Heart right ventricle (tissue), 16 donors: ENCODE results near the gene TSHZ1. TPM values are rescaled to one million over a fixed set of nuclear protein-coding genes. Genes with fewer than 3 reads are reported as not detected.

Source experiments
- ATAC-seq, 8 donors: fragments of 200-7000 bp; cut with Tn5 transposase; one replicate each; pipeline ENCODE4 v1.9.1; 2020; ENCODE audit warnings: mild to moderate bottlenecking in 8 of 8, moderate library complexity in 8 of 8, moderate number of reproducible peaks in 1 of 8
- DNase-seq, 2 donors: peaks; one replicate each; pipeline ENCODE4 v3.0.0-alpha.2; 2020
- H3K27ac ChIP-seq, 10 donors: fragments of 200-600 bp; sonication (generic) in 2 of 10; one replicate each; pipeline versions ENCODE4 v1.5.0 to v1.8.0; 2020 to 2022; ENCODE audit warnings: mild to moderate bottlenecking in 3 of 10
- H3K27me3 ChIP-seq, 7 donors: fragments of 200-600 bp; one replicate each; pipeline ENCODE4 v1.8.0; 2021 to 2022; ENCODE audit warnings: mild to moderate bottlenecking in 2 of 7
- H3K36me3 ChIP-seq, 9 donors: fragments of 200-600 bp; sonication (generic) in 1 of 9; one replicate each; pipeline versions ENCODE4 v1.5.0 to v1.8.0; 2020 to 2022; ENCODE audit warnings: mild to moderate bottlenecking in 2 of 9
- H3K4me1 ChIP-seq, 9 donors: fragments of 200-600 bp; sonication (generic) in 1 of 9; one replicate each; pipeline versions ENCODE4 v1.5.0 to v1.8.0; 2020 to 2022; ENCODE audit warnings: mild to moderate bottlenecking in 4 of 9
- H3K4me3 ChIP-seq, 10 donors: fragments of 200-600 bp; sonication (generic) in 2 of 10; one replicate each; pipeline versions ENCODE4 v1.5.0 to v1.8.0; 2020 to 2022; ENCODE audit warnings: mild to moderate bottlenecking in 7 of 10, moderate library complexity in 2 of 10
- H3K9me3 ChIP-seq, 11 donors: fragments of 200-600 bp in 10 of 11; sonication (generic) in 2 of 11; one replicate each; pipeline versions ENCODE4 v1.5.0 to v1.8.0; 2013 to 2022; ENCODE audit warnings: mild to moderate bottlenecking in 2 of 11, control low read depth in 1 of 11, moderate library complexity in 1 of 11
- CTCF ChIP-seq, 9 donors: fragments of 200-600 bp; sonication (generic) in 2 of 9; IDR thresholded peaks; one replicate each; pipeline versions ENCODE4 v1.5.0 to v1.8.0; 2021 to 2022; ENCODE audit warnings: antibody characterized with exemption in 9 of 9, mild to moderate bottlenecking in 5 of 9, moderate library complexity in 1 of 9
- WGBS, 2 donors: extraction: QIAGEN DNeasy Blood & Tissue Kit; methylation state at CpG; one replicate each; pipeline ENCODE4 v1.1.7; 2013; ENCODE audit warnings: inconsistent platforms in 1 of 2; 5-methylcytosine and 5-hydroxymethylcytosine counted together
- intact Hi-C, 10 donors: fragments of 100-400 bp; cut with DNase I; formaldehyde crosslinking; loops; one replicate each; pipeline versions ENCODE4 v1.11.1 to v1.14.2; 2022
- polyA plus RNA-seq, 2 donors: library from polyadenylated mRNA; stranded (reverse); fragments of 200-250 nt; gene quantifications; one replicate each; pipeline ENCODE4 v1.2.3, GENCODE V29; 2013
- total RNA-seq, 10 donors: library from RNA; stranded (reverse); fragmentation: NEBNext Ultra II Directional in 3 of 10; extraction: Animal tissue kit (Norgen Biotek cat#: 25700) in 3 of 10; gene quantifications; one replicate each; pipeline versions ENCODE4 v1.2.1 to v1.2.4, GENCODE V29; 2021 to 2023
- donor health status: Arrhythmogenic right ventricular cardiomyopathy.
- donor health status: ischemic (EF 13 %, LVEDD 7.1; RV severe dilation, severe dysfunction).
- donor health status: healthy with polysubstance abuse.
- donor health status: DM: no; HTN: yes; CAD: no.
- donor health status: DM: no; HTN: no; CAD: no.
- donor health status: ischemic (EF 25% LVEDD 6.9; RV normal size, moderate dysfunction).
- donor health status: ischemic (EF 25% LVEDD 5.7; RV mildly dilated, moderate dysfunction).
- donor health status: healthy.
- donor health status: DM: yes; HTN: yes; CAD: no.
- donor health status: Ischemic cardiomyopathy.
- donor health status: ischemic (EF 35%, LVEDD 5.7; RV mildly dilated, moderate dysfunction).
- donor health status: nonischemic (EF 11% LVEDD 7.7; RV severe dilation, severe dysfunction).
- donor health status: DM: yes; HTN: yes; CAD: no.
- donor health status: PGD.
- donor health status: ischemic (EF 29% LVEDD 5.4; RV normal size, mild dysfunction).
- donor health status: nonischemic (EF 23%, LVEDD 6.1; RV moderate dilation, normal function).

Gene TSHZ1
- total and polyA plus RNA-seq, 12 donors: 4.8 to 22.9 (median 17.6) TPM

- ATAC-seq (no peak), DNase-seq (no peak)
- no peaks in the 10 kb centered on the region for H3K9me3 ChIP-seq
- 51 to 54% methylated on average over 6 of the region's 6 CpGs for WGBS, 2 donors
- peaks cover 0 to 32% (median 28%) of the 10 kb centered on the region in 9 donors for H3K4me1 ChIP-seq
- H3K27me3 ChIP-seq: no peaks in the 10 kb centered on the region
- intact Hi-C loops: no loop called here
- peak overlapping the region in 4 of 10 donors; percentile 8 to 27 (median 14) for H3K4me3 ChIP-seq
- peaks cover 0 to 5% (median 0%) of the 10 kb centered on the region in 9 donors for H3K36me3 ChIP-seq
- no peak for TF ChIP-seq CTCF (IDR thresholded peaks at IDR 0.05)
- no peak overlapping the region for H3K27ac ChIP-seq
Measured at GRCh38 chr18:75264195-75264594, 53.6 kb downstream of the TSHZ1 start.

- intact Hi-C loops: no loop called here
- DNase-seq: no peak
- Histone ChIP-seq H3K27ac (no peak overlapping the region), H3K4me3 (peak overlapping the region in 5 of 10 donors; percentile 8 to 27 (median 13)), H3K27me3 (no peaks in the 10 kb centered on the region), H3K4me1 (peaks cover 0 to 36% (median 28%) of the 10 kb centered on the region in 9 donors), H3K9me3 (no peaks in the 10 kb centered on the region), H3K36me3 (peaks cover 0 to 5% (median 0%) of the 10 kb centered on the region in 9 donors)
- no peak for TF ChIP-seq CTCF (IDR thresholded peaks at IDR 0.05)
- no peak for ATAC-seq
- WGBS, 2 donors: 76 to 79% methylated on average over 11 of the region's 11 CpGs
Measured at GRCh38 chr18:75264926-75265597, 54.5 kb downstream of the TSHZ1 start.

GRCh38 chr18:75265872-75266271 lies 55.3 kb downstream of the TSHZ1 start:
- Histone ChIP-seq H3K4me1 (peaks cover 0 to 39% (median 28%) of the 10 kb centered on the region in 9 donors), H3K9me3 (no peaks in the 10 kb centered on the region), H3K27me3 (no peaks in the 10 kb centered on the region), H3K27ac (no peak overlapping the region), H3K4me3 (no peak overlapping the region), H3K36me3 (peaks cover 0 to 5% (median 0%) of the 10 kb centered on the region in 9 donors)
- intact Hi-C loops: no loop called here
- no peak for DNase-seq
- 79 to 89% methylated on average over 9 of the region's 9 CpGs for WGBS, 2 donors
- no peak for ATAC-seq
- TF ChIP-seq CTCF (IDR thresholded peaks at IDR 0.05): no peak

- Histone ChIP-seq H3K4me3 (no peak overlapping the region), H3K27me3 (no peaks in the 10 kb centered on the region), H3K27ac (no peak overlapping the region), H3K4me1 (peaks cover 0 to 39% (median 28%) of the 10 kb centered on the region in 9 donors), H3K9me3 (no peaks in the 10 kb centered on the region), H3K36me3 (no peaks in the 10 kb centered on the region)
- 55 to 71% methylated on average over 10 of the region's 10 CpGs for WGBS, 2 donors
- DNase-seq (no peak), ATAC-seq (peak in 3 of 8 donors; percentile 45 to 65 (median 65))
- intact Hi-C loops: no loop called here
- TF ChIP-seq CTCF (IDR thresholded peaks at IDR 0.05): no peak
Measured at GRCh38 chr18:75267643-75268363, 57.2 kb downstream of the TSHZ1 start.
